NCI-H460 (cell line): ENCODE data around the gene TRIP13. TPM values are rescaled to one million over a fixed set of nuclear protein-coding genes. Genes with fewer than 3 reads are reported as not detected.
"Not testable (repeated sequence)": the region's sequence is repeated elsewhere in the genome, so short reads cannot be mapped to it uniquely, and the experiment has no call there.

Experiments
- DNase-seq: peaks from one replicate; pipeline ENCODE4 v3.0.0-alpha.2; 2016; ENCODE audit warnings: low read depth; ENCODE audit errors: extremely low read depth
- total RNA-seq: library from RNA; depleted of rRNA; stranded (reverse); fragments of >200 nt; shearing (Covaris generic); gene quantifications from 2 replicates; pipeline ENCODE4 v1.2.3, GENCODE V29; 2014

Gene TRIP13
- total RNA-seq, 1 experiment from 2014 or later = 35.1 TPM

- no peak for DNase-seq
Observed at GRCh38 chr5:889075-889710, 3.5 kb upstream of the TRIP13 start.

- DNase-seq = peak; percentile 56
Observed at GRCh38 chr5:891117-891836, 1.4 kb upstream of the TRIP13 start.

GRCh38 chr5:891837-892393, 769 bp upstream of the TRIP13 start:
- no peak for DNase-seq

GRCh38 chr5:893137-893506, 438 bp downstream of the TRIP13 start:
- DNase-seq = no peak

GRCh38 chr5:893711-894110, 1.0 kb downstream of the TRIP13 start:
- no peak for DNase-seq

GRCh38 chr5:900781-901180, 8.1 kb downstream of the TRIP13 start:
- no peak for DNase-seq

GRCh38 chr5:902129-902916, 9.6 kb downstream of the TRIP13 start:
- DNase-seq = no peak

- DNase-seq = no peak
Observed at GRCh38 chr5:903756-904096, 11.0 kb downstream of the TRIP13 start.

- no peak for DNase-seq
Observed at GRCh38 chr5:905139-905642, 12.5 kb downstream of the TRIP13 start.

GRCh38 chr5:907366-907910, 14.8 kb downstream of the TRIP13 start:
- DNase-seq = no peak

GRCh38 chr5:908172-908571, 15.5 kb downstream of the TRIP13 start:
- DNase-seq = no peak

- no peak for DNase-seq
Observed at GRCh38 chr5:909086-909485, 16.4 kb downstream of the TRIP13 start.

- DNase-seq = no peak
Observed at GRCh38 chr5:909994-910768, 17.5 kb downstream of the TRIP13 start.

GRCh38 chr5:910769-911160, 18.1 kb downstream of the TRIP13 start:
- DNase-seq = no peak

- DNase-seq = peak; percentile 64
Observed at GRCh38 chr5:911601-912000, 18.9 kb downstream of the TRIP13 start.

- DNase-seq = peak; percentile 99
Observed at GRCh38 chr5:912280-913091, 19.8 kb downstream of the TRIP13 start.

- no peak for DNase-seq
Observed at GRCh38 chr5:914174-914573, 21.5 kb downstream of the TRIP13 start.

GRCh38 chr5:914612-915011, 21.9 kb downstream of the TRIP13 start:
- DNase-seq = no peak

GRCh38 chr5:915346-915745, 22.7 kb downstream of the TRIP13 start:
- DNase-seq = not testable (repeated sequence)
